K562 (cell line): Measurements from ENCODE around the gene CKS2.

Experiments
- CHD1 ChIP-seq: fragments of 200-600 bp; sonication (generic); IDR thresholded peaks from one replicate; pipeline ENCODE4 v1.6.1; 2012; ENCODE audit warnings: mild to moderate bottlenecking, moderate library complexity, low read length, inconsistent platforms
- CTCF ChIP-seq, 3 experiments: IDR thresholded peaks in 2 of 3; conservative IDR thresholded peaks in 1 of 3; 2 replicates each; pipeline ENCODE4 v1.5.1; 2011 to 2012; ENCODE audit warnings: low read length in 3 of 3, mild to moderate bottlenecking in 3 of 3, control low read depth in 2 of 3, improper control_type of control experiment in 1 of 3, inconsistent platforms in 1 of 3, low read depth in 1 of 3, mixed read lengths in 1 of 3, moderate library complexity in 1 of 3; ENCODE audit not compliant: insufficient read depth in 2 of 3
- SMARCA5 ChIP-seq: fragments of 450-650 bp; IDR thresholded peaks from 2 replicates; pipeline ENCODE4 v1.6.1; 2016
- TEAD4 ChIP-seq, 2 experiments: sonication (generic) in 1 of 2; formaldehyde crosslinking in 1 of 2; IDR thresholded peaks; 2 replicates each; pipeline versions ENCODE4 v1.6.1 to v1.8.0; 2012 to 2022; ENCODE audit warnings: borderline replicate concordance in 1 of 2, inconsistent platforms in 1 of 2, low read length in 1 of 2, mild to moderate bottlenecking in 1 of 2, missing genetic modification reagents in 1 of 2
- ZC3H8 ChIP-seq: fragments of 450-650 bp; IDR thresholded peaks from 2 replicates; pipeline ENCODE4 v1.6.1; 2017
- ZKSCAN8 ChIP-seq: fragments of 200-800 bp; sonication (Bioruptor generic); IDR thresholded peaks from 2 replicates; pipeline ENCODE4 v1.6.1; 2016; ENCODE audit warnings: missing genetic modification characterization, missing compliant biosample characterization
- ZNF146 ChIP-seq: IDR thresholded peaks from one replicate; pipeline ENCODE4 v1.6.1; 2018; ENCODE audit warnings: missing compliant biosample characterization; ENCODE audit not compliant: unreplicated experiment
- ZNF174 ChIP-seq: fragments of 250-450 bp; sonication (Bioruptor Pico); IDR thresholded peaks from 2 replicates; pipeline ENCODE4 v1.4.0; 2020; ENCODE audit warnings: mild to moderate bottlenecking

GRCh38 chr9:89291741-89292140, 19.3 kb upstream of the CKS2 start:
- no peak for TF ChIP-seq TEAD4 (IDR thresholded peaks at IDR 0.05; ENCODE audit: low read length)
- TF ChIP-seq TEAD4 (CRISPR knock-in tag; IDR thresholded peaks at IDR 0.05; ENCODE audit: borderline replicate concordance), result no peak
- no peak for TF ChIP-seq ZNF174
- no peak for TF ChIP-seq CTCF (IDR thresholded peaks at IDR 0.05 in 2 of 3, conservative IDR thresholded peaks at IDR 0.05 in 1 of 3; ENCODE audit: insufficient read depth in 2 of 3, low read depth in 1 of 3, low read length in 3 of 3)
- TF ChIP-seq ZC3H8, result no peak
- TF ChIP-seq ZKSCAN8 (CRISPR knock-in tag), result no peak
- no peak for TF ChIP-seq SMARCA5
- TF ChIP-seq CHD1, result no peak
- no peak for TF ChIP-seq ZNF146
